ENCODE results near the gene RBM33. TPM values are rescaled to one million over a fixed set of nuclear protein-coding genes. Genes with fewer than 3 reads are reported as not detected.

Gene RBM33
- total RNA-seq, 1 donor from 2014 or later = 25.0 TPM

GRCh38 chr7:155755026-155755425 is 110.6 kb downstream of the RBM33 start:
- H3K4me3 ChIP-seq (ENCODE audit: low read depth, low read length) = no peak overlapping the region
- peaks cover 1% of the 10 kb centered on the region for H3K36me3 ChIP-seq (ENCODE audit: control insufficient read depth, insufficient read depth, low read length)
- no peaks in the 10 kb centered on the region for H3K27me3 ChIP-seq (ENCODE audit: control insufficient read depth, insufficient read depth, low read length)
- TF ChIP-seq CTCF (IDR thresholded peaks at IDR 0.05; ENCODE audit: insufficient read depth, low read length, poor library complexity, severe bottlenecking) = no peak
- no peak for DNase-seq (ENCODE audit: low read depth)

- DNase-seq (ENCODE audit: low read depth) = no peak
- TF ChIP-seq CTCF (IDR thresholded peaks at IDR 0.05; ENCODE audit: insufficient read depth, low read length, poor library complexity, severe bottlenecking) = no peak
- Histone ChIP-seq H3K36me3 (ENCODE audit: control insufficient read depth, insufficient read depth, low read length) (peaks cover 1% of the 10 kb centered on the region), H3K27me3 (ENCODE audit: control insufficient read depth, insufficient read depth, low read length) (no peaks in the 10 kb centered on the region), H3K4me3 (ENCODE audit: low read depth, low read length) (no peak overlapping the region)
Measured at GRCh38 chr7:155756322-155756721, 111.9 kb downstream of the RBM33 start.

GRCh38 chr7:155758348-155758747 is 113.9 kb downstream of the RBM33 start:
- H3K27me3 ChIP-seq (ENCODE audit: control insufficient read depth, insufficient read depth, low read length) = no peaks in the 10 kb centered on the region
- no peak for DNase-seq (ENCODE audit: low read depth)
- peaks cover 1% of the 10 kb centered on the region for H3K36me3 ChIP-seq (ENCODE audit: control insufficient read depth, insufficient read depth, low read length)
- no peak overlapping the region for H3K4me3 ChIP-seq (ENCODE audit: low read depth, low read length)
- no peak for TF ChIP-seq CTCF (IDR thresholded peaks at IDR 0.05; ENCODE audit: insufficient read depth, low read length, poor library complexity, severe bottlenecking)

- DNase-seq (ENCODE audit: low read depth) = no peak
- H3K27me3 ChIP-seq (ENCODE audit: control insufficient read depth, insufficient read depth, low read length) = no peaks in the 10 kb centered on the region
- TF ChIP-seq CTCF (IDR thresholded peaks at IDR 0.05; ENCODE audit: insufficient read depth, low read length, poor library complexity, severe bottlenecking) = no peak
- no peak overlapping the region for H3K4me3 ChIP-seq (ENCODE audit: low read depth, low read length)
- H3K36me3 ChIP-seq (ENCODE audit: control insufficient read depth, insufficient read depth, low read length) = peaks cover 1% of the 10 kb centered on the region
Measured at GRCh38 chr7:155759740-155760430, 115.4 kb downstream of the RBM33 start.

- H3K27me3 ChIP-seq (ENCODE audit: control insufficient read depth, insufficient read depth, low read length) = no peaks in the 10 kb centered on the region
- H3K4me3 ChIP-seq (ENCODE audit: low read depth, low read length) = no peak overlapping the region
- no peak for DNase-seq (ENCODE audit: low read depth)
- H3K36me3 ChIP-seq (ENCODE audit: control insufficient read depth, insufficient read depth, low read length) = peaks cover 2% of the 10 kb centered on the region
- no peak for TF ChIP-seq CTCF (IDR thresholded peaks at IDR 0.05; ENCODE audit: insufficient read depth, low read length, poor library complexity, severe bottlenecking)
Measured at GRCh38 chr7:155761162-155761561, 116.7 kb downstream of the RBM33 start.

GRCh38 chr7:155762036-155762435 is 117.6 kb downstream of the RBM33 start:
- TF ChIP-seq CTCF (IDR thresholded peaks at IDR 0.05; ENCODE audit: insufficient read depth, low read length, poor library complexity, severe bottlenecking) = no peak
- no peak for DNase-seq (ENCODE audit: low read depth)
- no peak overlapping the region for H3K4me3 ChIP-seq (ENCODE audit: low read depth, low read length)
- H3K36me3 ChIP-seq (ENCODE audit: control insufficient read depth, insufficient read depth, low read length) = peaks cover 2% of the 10 kb centered on the region
- no peaks in the 10 kb centered on the region for H3K27me3 ChIP-seq (ENCODE audit: control insufficient read depth, insufficient read depth, low read length)

All from kidney epithelial cell (primary cell).